Measurements from ENCODE around the gene ANAPC2. TPM values are rescaled to one million over a fixed set of nuclear protein-coding genes. Genes with fewer than 3 reads are reported as not detected.

ANAPC2 gene
- total and polyA plus RNA-seq, 2 of the 4 experiments (the other 2 are of a cell fraction): 9.3 to 29.5 TPM

DNA sequence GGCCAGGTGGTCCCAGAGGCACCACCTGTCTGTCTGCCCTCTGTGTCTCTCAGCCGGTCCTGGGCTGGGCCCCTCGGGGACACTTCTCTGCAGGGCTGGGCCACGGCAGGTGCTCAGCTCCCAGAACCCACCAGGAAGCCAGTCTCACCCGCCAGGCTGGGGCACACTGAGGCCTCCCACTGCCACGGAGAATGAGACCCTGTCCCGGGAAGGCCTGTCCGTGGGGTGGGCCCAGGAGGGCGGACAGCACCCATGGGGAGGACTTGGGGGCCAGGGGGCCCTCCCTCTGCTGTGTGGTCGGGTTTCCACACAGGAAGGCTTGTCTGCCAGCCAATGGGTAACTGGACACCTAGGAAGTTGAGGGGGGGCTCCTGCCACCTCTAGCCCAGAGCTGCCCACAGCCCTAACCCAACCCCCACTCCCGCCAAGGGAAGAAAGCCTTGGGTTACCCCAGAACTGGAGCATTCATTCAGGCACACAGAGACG, 48.6 kb upstream of the ANAPC2 start:
- TF ChIP-seq RCOR1 (IDR thresholded peaks at IDR 0.05; ENCODE audit: insufficient replicate concordance, low read length): no peak
- no peak for TF ChIP-seq CHD1 (IDR thresholded peaks at IDR 0.05; ENCODE audit: low read depth, low read length)
- TF ChIP-seq MAFK (IDR thresholded peaks at IDR 0.05; ENCODE audit: low read depth, low read length): no peak
- TF ChIP-seq MXI1 (IDR thresholded peaks at IDR 0.05; ENCODE audit: borderline replicate concordance, low read depth, low read length): no peak
- TF ChIP-seq FOS (IDR thresholded peaks at IDR 0.05; ENCODE audit: low read depth, low read length): no peak
- TF ChIP-seq CTCF (conservative IDR thresholded peaks at IDR 0.05; ENCODE audit: low read depth, low read length): no peak
- TF ChIP-seq NFE2L2 (IDR thresholded peaks at IDR 0.05; ENCODE audit: low read depth, low read length): no peak
- DNase-seq (no peak), ATAC-seq (ENCODE audit: low read depth) (no peak)
- Histone ChIP-seq H4K91ac (ENCODE audit: insufficient read depth, low read depth, low read length) (no peak overlapping the region), H2BK15ac (ENCODE audit: low read depth, low read length) (no peak overlapping the region), H3K56ac (ENCODE audit: extremely low read depth, insufficient read depth, low read length) (no peak overlapping the region), H3K27me3 (ENCODE audit: control insufficient read depth, insufficient read depth, low read length) (no peaks in the 10 kb centered on the region), H3K4ac (ENCODE audit: low read depth, low read length) (no peak overlapping the region), H3K4me1 (ENCODE audit: control insufficient read depth, insufficient read depth, low read length) (peaks cover 5% of the 10 kb centered on the region; the same call in 1 of the 2 replicates), H4K8ac (ENCODE audit: low read depth in 2 of 2, low read length in 2 of 2) (no peak overlapping the region), H3K4me2 (ENCODE audit: low read depth, low read length) (no peak overlapping the region), H2BK120ac (ENCODE audit: low read depth, low read length) (no peak overlapping the region), H3K27ac (ENCODE audit: insufficient read depth, low read length) (no peak overlapping the region), H2AK5ac (ENCODE audit: low read depth, low read length) (peak overlapping the region; percentile 73; the same call in 1 of the 2 replicates), H2AK9ac (replicated peaks; ENCODE audit: low read depth, low read length, poor library complexity) (peak overlapping the region; percentile 89), H3K9me3 (ENCODE audit: control insufficient read depth, insufficient read depth, low read length) (no peaks in the 10 kb centered on the region), H3K18ac (ENCODE audit: low read depth, low read length) (no peak overlapping the region), H2BK20ac (ENCODE audit: low read depth, low read length) (no peak overlapping the region), H3K4me3 (ENCODE audit: insufficient read depth, low read depth, low read length) (no peak overlapping the region), H3K9ac (ENCODE audit: low read depth, low read length) (no peak overlapping the region), H3K79me1 (ENCODE audit: low read depth in 1 of 2, low read length in 2 of 2) (peaks cover 8 to 30% of the 10 kb centered on the region in 2 experiments; a peak in 3 of 4 replicates), H3K23ac (ENCODE audit: low read depth, low read length) (no peak overlapping the region), H2AFZ (replicated peaks; ENCODE audit: low read length, poor library complexity) (peak overlapping the region; percentile 63), H3K36me3 (ENCODE audit: control insufficient read depth, insufficient read depth, low read length) (peaks cover 1% of the 10 kb centered on the region), H3K9me1 (ENCODE audit: insufficient read depth, low read length) (no peaks in the 10 kb centered on the region), H4K5ac (ENCODE audit: low read depth, low read length) (no peak overlapping the region), H2BK5ac (ENCODE audit: low read depth, low read length, poor library complexity, severe bottlenecking) (no peak overlapping the region), H3K14ac (replicated peaks; ENCODE audit: low read depth, low read length) (no peak overlapping the region), H4K20me1 (ENCODE audit: insufficient read depth, low read length) (peaks cover 11% of the 10 kb centered on the region)
- ChIA-PET POLR2A (ENCODE audit: unreplicated experiment) (interaction anchor here (0.6 kb wide), 1 partner anchor 24 kb away, joined by 3 read pairs; no protein-coding TSS in a partner anchor), CTCF (interaction anchor here (0.6 to 1.0 kb wide), 7 partner anchors 10 to 154 kb away, joined by 3 to 6 read pairs (median 3); partner anchors contain the start of genes DPP7 and RNF224)
- intact Hi-C loops (cut with micrococcal nuclease) (no loop called here), in situ Hi-C loops (cut with MboI; ENCODE audit: low sequenced_read_pairs) (no loop called here), dilution Hi-C loops (cut with HindIII; ENCODE audit: low sequenced_read_pairs, unreplicated experiment) (no loop called here)
- 56% methylated on average over 7 of the region's 11 CpGs; no CpG with 5 or more reads in 1 of the 2 experiments for WGBS, 2 experiments (ENCODE audit: extremely low coverage in 2 of 2, insufficient read length in 1 of 2)
- BruUV-seq (replicated peaks): no TSS peak
